HCT116 (cell line): ENCODE measurements around the gene DDX18. TPM values are rescaled to one million over a fixed set of nuclear protein-coding genes. Genes with fewer than 3 reads are reported as not detected.

Experiments used
- ATAC-seq: fragments of 200-7000 bp; cut with Tn5 transposase; 2 replicates; pipeline ENCODE4 v1.9.1; 2020; ENCODE audit warnings: mild to moderate bottlenecking, moderate library complexity
- BruUV-seq: library from RNA; stranded (reverse); fragments of 400-500 nt; replicated peaks from 2 replicates; lab custom pipeline; 2021; lab: Mats Ljungman, UMichigan
- CTCF ChIA-PET: fragments of 300-600 bp; sonication (Branson Sonifier 250); formaldehyde crosslinking; loops from one replicate; lab custom pipeline; 2021; ENCODE audit warnings: antibody characterized with exemption; lab: Charles Lee
- POLR2A ChIA-PET: fragments of 300-600, 350-600 bp; sonication (Branson Sonifier 250); formaldehyde crosslinking; loops from one replicate; lab custom pipeline; 2021; ENCODE audit warnings: antibody characterized with exemption; lab: Charles Lee
- RAD21 ChIA-PET, 2 experiments: fragments of 300-600 bp; sonication (Branson Sonifier 250); formaldehyde crosslinking; loops; one replicate each; lab custom pipeline; 2023; ENCODE audit warnings: low total read pairs in 2 of 2; ENCODE audit not compliant: uncharacterized antibody in 2 of 2, unreplicated experiment in 2 of 2, low non-redundant PET in 1 of 2; lab: Charles Lee
- DNase-seq: peaks from one replicate; pipeline ENCODE4 v3.0.0-alpha.2; 2010; ENCODE audit warnings: low read depth, low spot score
- H2AFZ ChIP-seq: fragments of 200-600 bp; shearing (Covaris generic), sonication (generic); 2 replicates; pipeline ENCODE4 v1.6.1; 2017; ENCODE audit warnings: low read depth, mixed run types, mixed read lengths, antibody characterized with exemption, low read length; ENCODE audit not compliant: poor library complexity, severe bottlenecking
- H3K27ac ChIP-seq: 2 replicates; pipeline ENCODE4 v1.5.1; 2012; ENCODE audit warnings: low read depth, low read length
- H3K27me3 ChIP-seq: fragments of 200-600 bp; sonication (generic); 2 replicates; pipeline ENCODE4 v1.6.1; 2016; ENCODE audit warnings: mixed run types, low read length, mixed read lengths; ENCODE audit not compliant: insufficient read depth
- H3K36me3 ChIP-seq, 2 experiments: fragments of 200-500 bp in 1 of 2; fragments of 200-600 bp in 1 of 2; sonication (Bioruptor generic) in 1 of 2; sonication (generic) in 1 of 2; 2 replicates each; pipeline versions ENCODE4 v1.5.1 to v1.6.1; 2014 to 2016; ENCODE audit warnings: low read length in 2 of 2, inconsistent platforms in 1 of 2, mixed read lengths in 1 of 2, mixed run types in 1 of 2; ENCODE audit not compliant: insufficient read depth in 2 of 2, control insufficient read depth in 1 of 2
- H3K4me1 ChIP-seq, 2 experiments: fragments of 200-600 bp in 1 of 2; sonication (generic) in 1 of 2; 2 replicates each; pipeline versions ENCODE4 v1.5.1 to v1.6.1; 2012 to 2017; ENCODE audit warnings: low read length in 2 of 2, inconsistent platforms in 1 of 2, mild to moderate bottlenecking in 1 of 2, mixed read lengths in 1 of 2, mixed run types in 1 of 2, moderate library complexity in 1 of 2; ENCODE audit not compliant: insufficient read depth in 2 of 2, control insufficient read depth in 1 of 2
- H3K4me2 ChIP-seq: fragments of 200-600 bp; sonication (generic); 2 replicates; pipeline ENCODE4 v1.6.1; 2017; ENCODE audit warnings: mixed run types, low read length, mixed read lengths
- H3K4me3 ChIP-seq, 2 experiments: fragments of 200-600 bp in 1 of 2; sonication (generic) in 1 of 2; replicated peaks in 1 of 2; 2 replicates each; pipeline ENCODE4 v1.5.1; 2011 to 2016; ENCODE audit warnings: low read length in 2 of 2, control low read depth in 1 of 2, low read depth in 1 of 2, mild to moderate bottlenecking in 1 of 2, mixed read lengths in 1 of 2, mixed run types in 1 of 2
- H3K79me2 ChIP-seq: fragments of 200-600 bp; sonication (generic); 2 replicates; pipeline ENCODE4 v1.6.1; 2017; ENCODE audit warnings: mild to moderate bottlenecking, mixed run types, low read length, moderate library complexity, mixed read lengths; ENCODE audit not compliant: insufficient read depth
- H3K9ac ChIP-seq: fragments of 200-600 bp; sonication (generic); 2 replicates; pipeline ENCODE4 v1.6.1; 2016; ENCODE audit warnings: low read length, mixed read lengths
- H3K9me2 ChIP-seq: fragments of 200-600 bp; sonication (generic), shearing (Covaris generic); 2 replicates; pipeline ENCODE4 v1.6.1; 2017; ENCODE audit warnings: mixed run types, mild to moderate bottlenecking, moderate library complexity; ENCODE audit not compliant: insufficient read depth
- H3K9me3 ChIP-seq, 2 experiments: fragments of 200-500 bp in 1 of 2; fragments of 200-600 bp in 1 of 2; sonication (Bioruptor generic) in 1 of 2; sonication (generic) in 1 of 2; 2 replicates each; pipeline ENCODE4 v1.6.1; 2014 to 2017; ENCODE audit warnings: low read length in 2 of 2, mixed read lengths in 2 of 2, inconsistent platforms in 1 of 2, low read depth in 1 of 2, mild to moderate bottlenecking in 1 of 2, mixed run types in 1 of 2, moderate library complexity in 1 of 2; ENCODE audit not compliant: control insufficient read depth in 1 of 2, insufficient read depth in 1 of 2
- H4K20me1 ChIP-seq: fragments of 200-600 bp; sonication (generic), shearing (Covaris generic); 2 replicates; pipeline ENCODE4 v1.6.1; 2017; ENCODE audit warnings: mixed run types, mild to moderate bottlenecking, moderate library complexity; ENCODE audit not compliant: insufficient read depth
- CEBPB ChIP-seq: IDR thresholded peaks from 2 replicates; pipeline ENCODE4 v1.6.1; 2012; ENCODE audit warnings: low read depth
- ELF1 ChIP-seq: IDR thresholded peaks from 2 replicates; pipeline ENCODE4 v1.6.1; 2012; ENCODE audit warnings: low read depth, borderline replicate concordance
- EZH2 ChIP-seq: fragments of 200-600 bp; sonication (generic); IDR thresholded peaks from 2 replicates; pipeline ENCODE4 v1.6.1; 2017; ENCODE audit warnings: antibody characterized with exemption, mixed run types
- EZH2phosphoT487 ChIP-seq: fragments of 200-600 bp; IDR thresholded peaks from 2 replicates; pipeline ENCODE4 v1.6.1; 2018; ENCODE audit warnings: antibody characterized with exemption, borderline replicate concordance
- POLR2A ChIP-seq: IDR thresholded peaks from 2 replicates; pipeline ENCODE4 v1.7.0; 2011; ENCODE audit warnings: borderline replicate concordance; ENCODE audit not compliant: insufficient read depth, insufficient read length; ENCODE audit errors: extremely low read depth
- intact Hi-C: fragments of 100-400 bp; cut with micrococcal nuclease; formaldehyde crosslinking; loops from 2 replicates; pipeline ENCODE4 v1.10.0; 2022
- total RNA-seq: library from RNA; stranded (reverse); gene quantifications from one replicate; pipeline ENCODE4 v1.2.1, GENCODE V29; 2021; ENCODE audit not compliant: unreplicated experiment
- TF ChIP-seq, protein P1 (sequence below): IDR thresholded peaks from 2 replicates; pipeline ENCODE4 v1.6.1; 2012
- TF ChIP-seq, protein P2 (sequence below), 3 experiments: fragments of 200-600 bp in 1 of 3; sonication (generic) in 1 of 3; IDR thresholded peaks in 2 of 3; conservative IDR thresholded peaks in 1 of 3; 2 replicates each; pipeline ENCODE4 v1.5.1; 2012 to 2017; ENCODE audit warnings: low read depth in 2 of 3, low read length in 2 of 3, antibody characterized with exemption in 1 of 3, borderline replicate concordance in 1 of 3, control low read depth in 1 of 3, mild to moderate bottlenecking in 1 of 3, mixed read lengths in 1 of 3, mixed run types in 1 of 3, moderate library complexity in 1 of 3; ENCODE audit not compliant: insufficient read depth in 1 of 3
- TF ChIP-seq, protein P3 (sequence below): IDR thresholded peaks from 2 replicates; pipeline ENCODE4 v1.6.1; 2011; ENCODE audit warnings: mild to moderate bottlenecking, low read length, moderate library complexity; ENCODE audit not compliant: insufficient replicate concordance; ENCODE audit errors: extremely low read depth
- TF ChIP-seq, protein P4 (sequence below): IDR thresholded peaks from 2 replicates; pipeline ENCODE4 v1.6.1; 2012
- TF ChIP-seq, protein P5 (sequence below): IDR thresholded peaks from 2 replicates; pipeline ENCODE4 v1.6.1; 2012; ENCODE audit warnings: low read depth

DDX18 gene
- total RNA-seq, 1 experiment from 2014 or later, result 99.7 TPM

DNA sequence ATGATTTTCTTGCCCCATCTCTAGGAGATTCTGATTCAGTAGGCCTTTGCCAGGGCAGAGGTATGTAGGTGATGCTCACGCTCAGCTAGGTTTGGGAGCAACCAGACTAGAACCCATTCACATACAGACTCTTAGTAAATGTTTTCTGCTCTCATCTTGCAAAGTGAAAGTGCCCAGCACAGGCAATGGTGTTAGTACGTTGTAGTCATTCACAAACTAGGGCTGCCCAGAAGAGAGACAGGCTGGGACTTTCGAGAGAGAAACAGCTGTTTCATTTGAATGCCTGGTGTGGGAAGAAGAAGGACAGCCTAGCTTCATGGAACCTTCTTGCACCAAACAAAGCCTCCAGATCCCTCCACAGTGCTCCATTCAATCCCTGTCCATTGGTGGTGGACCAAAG is 19.4 kb downstream of the DDX18 start:
- Histone ChIP-seq H3K27me3 (no peaks in the 10 kb centered on the region), H3K79me2 (0 out of 2 replicates have a peak, but pooled peaks cover 4% of the 10 kb centered on the region), H3K4me1 (no peaks in the 10 kb centered on the region), H2AFZ (no peak overlapping the region), H3K4me2 (no peak overlapping the region), H3K9me3 (no peaks in the 10 kb centered on the region), H3K4me3 (no peak overlapping the region), H3K9me2 (no peaks in the 10 kb centered on the region), H3K9ac (no peak overlapping the region), H3K27ac (no peak overlapping the region), H4K20me1 (no peaks in the 10 kb centered on the region), H3K36me3 (peaks cover 27 to 36% of the 10 kb centered on the region in 2 experiments; a peak in 3 of 4 replicates)
- RAD21 ChIA-PET, result no interaction called here
- POLR2A ChIA-PET, result no interaction called here
- no peak for DNase-seq
- no peak for ATAC-seq
- BruUV-seq, result no TSS peak
- TF ChIP-seq CEBPB (no peak), ELF1 (no peak), EZH2phosphoT487 (no peak), POLR2A (no peak), EZH2 (no peak)
- TF ChIP-seq, protein P1, sequence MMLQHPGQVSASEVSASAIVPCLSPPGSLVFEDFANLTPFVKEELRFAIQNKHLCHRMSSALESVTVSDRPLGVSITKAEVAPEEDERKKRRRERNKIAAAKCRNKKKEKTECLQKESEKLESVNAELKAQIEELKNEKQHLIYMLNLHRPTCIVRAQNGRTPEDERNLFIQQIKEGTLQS, result no peak
- TF ChIP-seq, protein P2, sequence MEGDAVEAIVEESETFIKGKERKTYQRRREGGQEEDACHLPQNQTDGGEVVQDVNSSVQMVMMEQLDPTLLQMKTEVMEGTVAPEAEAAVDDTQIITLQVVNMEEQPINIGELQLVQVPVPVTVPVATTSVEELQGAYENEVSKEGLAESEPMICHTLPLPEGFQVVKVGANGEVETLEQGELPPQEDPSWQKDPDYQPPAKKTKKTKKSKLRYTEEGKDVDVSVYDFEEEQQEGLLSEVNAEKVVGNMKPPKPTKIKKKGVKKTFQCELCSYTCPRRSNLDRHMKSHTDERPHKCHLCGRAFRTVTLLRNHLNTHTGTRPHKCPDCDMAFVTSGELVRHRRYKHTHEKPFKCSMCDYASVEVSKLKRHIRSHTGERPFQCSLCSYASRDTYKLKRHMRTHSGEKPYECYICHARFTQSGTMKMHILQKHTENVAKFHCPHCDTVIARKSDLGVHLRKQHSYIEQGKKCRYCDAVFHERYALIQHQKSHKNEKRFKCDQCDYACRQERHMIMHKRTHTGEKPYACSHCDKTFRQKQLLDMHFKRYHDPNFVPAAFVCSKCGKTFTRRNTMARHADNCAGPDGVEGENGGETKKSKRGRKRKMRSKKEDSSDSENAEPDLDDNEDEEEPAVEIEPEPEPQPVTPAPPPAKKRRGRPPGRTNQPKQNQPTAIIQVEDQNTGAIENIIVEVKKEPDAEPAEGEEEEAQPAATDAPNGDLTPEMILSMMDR (IDR thresholded peaks at IDR 0.05 in 2 of 3, conservative IDR thresholded peaks at IDR 0.05 in 1 of 3; ENCODE audit: borderline replicate concordance in 1 of 3, insufficient read depth in 1 of 3, low read depth in 2 of 3, low read length in 2 of 3), result no peak
- TF ChIP-seq, protein P3, sequence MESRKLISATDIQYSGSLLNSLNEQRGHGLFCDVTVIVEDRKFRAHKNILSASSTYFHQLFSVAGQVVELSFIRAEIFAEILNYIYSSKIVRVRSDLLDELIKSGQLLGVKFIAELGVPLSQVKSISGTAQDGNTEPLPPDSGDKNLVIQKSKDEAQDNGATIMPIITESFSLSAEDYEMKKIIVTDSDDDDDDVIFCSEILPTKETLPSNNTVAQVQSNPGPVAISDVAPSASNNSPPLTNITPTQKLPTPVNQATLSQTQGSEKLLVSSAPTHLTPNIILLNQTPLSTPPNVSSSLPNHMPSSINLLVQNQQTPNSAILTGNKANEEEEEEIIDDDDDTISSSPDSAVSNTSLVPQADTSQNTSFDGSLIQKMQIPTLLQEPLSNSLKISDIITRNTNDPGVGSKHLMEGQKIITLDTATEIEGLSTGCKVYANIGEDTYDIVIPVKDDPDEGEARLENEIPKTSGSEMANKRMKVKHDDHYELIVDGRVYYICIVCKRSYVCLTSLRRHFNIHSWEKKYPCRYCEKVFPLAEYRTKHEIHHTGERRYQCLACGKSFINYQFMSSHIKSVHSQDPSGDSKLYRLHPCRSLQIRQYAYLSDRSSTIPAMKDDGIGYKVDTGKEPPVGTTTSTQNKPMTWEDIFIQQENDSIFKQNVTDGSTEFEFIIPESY, result no peak
- TF ChIP-seq, protein P4, sequence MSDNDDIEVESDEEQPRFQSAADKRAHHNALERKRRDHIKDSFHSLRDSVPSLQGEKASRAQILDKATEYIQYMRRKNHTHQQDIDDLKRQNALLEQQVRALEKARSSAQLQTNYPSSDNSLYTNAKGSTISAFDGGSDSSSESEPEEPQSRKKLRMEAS, result no peak
- TF ChIP-seq, protein P5, sequence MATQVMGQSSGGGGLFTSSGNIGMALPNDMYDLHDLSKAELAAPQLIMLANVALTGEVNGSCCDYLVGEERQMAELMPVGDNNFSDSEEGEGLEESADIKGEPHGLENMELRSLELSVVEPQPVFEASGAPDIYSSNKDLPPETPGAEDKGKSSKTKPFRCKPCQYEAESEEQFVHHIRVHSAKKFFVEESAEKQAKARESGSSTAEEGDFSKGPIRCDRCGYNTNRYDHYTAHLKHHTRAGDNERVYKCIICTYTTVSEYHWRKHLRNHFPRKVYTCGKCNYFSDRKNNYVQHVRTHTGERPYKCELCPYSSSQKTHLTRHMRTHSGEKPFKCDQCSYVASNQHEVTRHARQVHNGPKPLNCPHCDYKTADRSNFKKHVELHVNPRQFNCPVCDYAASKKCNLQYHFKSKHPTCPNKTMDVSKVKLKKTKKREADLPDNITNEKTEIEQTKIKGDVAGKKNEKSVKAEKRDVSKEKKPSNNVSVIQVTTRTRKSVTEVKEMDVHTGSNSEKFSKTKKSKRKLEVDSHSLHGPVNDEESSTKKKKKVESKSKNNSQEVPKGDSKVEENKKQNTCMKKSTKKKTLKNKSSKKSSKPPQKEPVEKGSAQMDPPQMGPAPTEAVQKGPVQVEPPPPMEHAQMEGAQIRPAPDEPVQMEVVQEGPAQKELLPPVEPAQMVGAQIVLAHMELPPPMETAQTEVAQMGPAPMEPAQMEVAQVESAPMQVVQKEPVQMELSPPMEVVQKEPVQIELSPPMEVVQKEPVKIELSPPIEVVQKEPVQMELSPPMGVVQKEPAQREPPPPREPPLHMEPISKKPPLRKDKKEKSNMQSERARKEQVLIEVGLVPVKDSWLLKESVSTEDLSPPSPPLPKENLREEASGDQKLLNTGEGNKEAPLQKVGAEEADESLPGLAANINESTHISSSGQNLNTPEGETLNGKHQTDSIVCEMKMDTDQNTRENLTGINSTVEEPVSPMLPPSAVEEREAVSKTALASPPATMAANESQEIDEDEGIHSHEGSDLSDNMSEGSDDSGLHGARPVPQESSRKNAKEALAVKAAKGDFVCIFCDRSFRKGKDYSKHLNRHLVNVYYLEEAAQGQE, result no peak
- intact Hi-C loops, result loop anchor here (10.0 kb wide), 1 partner anchor 1031 kb away; no protein-coding TSS in a partner anchor
- CTCF ChIA-PET, result no interaction called here
